HepG2 (cell line): ENCODE data around the gene GMEB2. TPM values are rescaled to one million over a fixed set of nuclear protein-coding genes. Genes with fewer than 3 reads are reported as not detected.

ENCODE experiments used
- ATAC-seq: fragments of 200-7000 bp; cut with Tn5 transposase; 3 replicates; pipeline ENCODE4 v1.9.1; 2020; ENCODE audit warnings: mild to moderate bottlenecking, moderate library complexity
- BruUV-seq: library from RNA; stranded (reverse); fragments of 400-500 nt; replicated peaks from 2 replicates; lab custom pipeline; 2021; lab: Mats Ljungman, UMichigan
- CTCF ChIA-PET: fragments of 300-600 bp; formaldehyde crosslinking; extraction: SDS; loops from one replicate; lab custom pipeline; 2021; ENCODE audit warnings: low total read pairs, inconsistent platforms, low intra/inter-chr PET ratio; lab: Yijun Ruan, JAX
- POLR2A ChIA-PET: fragments of 350-600 bp; sonication (Branson Sonifier 250); formaldehyde crosslinking; loops from one replicate; lab custom pipeline; 2020; ENCODE audit warnings: antibody characterized with exemption, inconsistent platforms; lab: Yijun Ruan, JAX
- DNase-seq: peaks from one replicate; pipeline ENCODE4 v3.0.0-alpha.2; 2015; ENCODE audit warnings: low spot score
- FAIRE-seq: peaks from 3 replicates; lab custom pipeline; 2011; peaks lifted over from hg19 to GRCh38; lab: Jason Lieb, UNC
- H2AFZ ChIP-seq: one replicate; pipeline ENCODE4 v1.6.1; 2011; ENCODE audit warnings: low read length, inconsistent platforms
- H3K27ac ChIP-seq: fragments of 300-600 bp; 3 replicates; pipeline ENCODE4 v1.8.0; 2011; ENCODE audit warnings: mixed run types, mild to moderate bottlenecking, mixed read lengths, low read length, inconsistent platforms; ENCODE audit not compliant: insufficient read depth; ENCODE audit errors: extremely low read length
- H3K27me3 ChIP-seq, 2 experiments: fragments of 200-600 bp in 1 of 2; 2 replicates in 1 of 2; 3 replicates in 1 of 2; pipeline versions ENCODE4 v1.6.0 to v1.8.0; 2011; ENCODE audit warnings: low read length in 2 of 2, mild to moderate bottlenecking in 2 of 2, moderate library complexity in 2 of 2, inconsistent platforms in 1 of 2; ENCODE audit not compliant: insufficient read depth in 2 of 2, control insufficient read depth in 1 of 2
- H3K36me3 ChIP-seq, 2 experiments: fragments of 200-600 bp in 1 of 2; replicated peaks in 1 of 2; 2 replicates in 1 of 2; 3 replicates in 1 of 2; pipeline versions ENCODE4 v1.5.1 to v1.8.0; 2011; ENCODE audit warnings: low read length in 2 of 2, inconsistent platforms in 1 of 2; ENCODE audit not compliant: insufficient read depth in 2 of 2, control insufficient read depth in 1 of 2
- H3K4me1 ChIP-seq: 2 replicates; pipeline ENCODE4 v1.5.1; 2012; ENCODE audit warnings: low read length, inconsistent platforms; ENCODE audit not compliant: insufficient read depth
- H3K4me2 ChIP-seq: 2 replicates; pipeline ENCODE4 v1.6.0; 2011; ENCODE audit warnings: low read depth, low read length, inconsistent platforms
- H3K4me3 ChIP-seq, 3 experiments: fragments of 200-600 bp in 1 of 3; sonication (generic), shearing (Covaris generic) in 1 of 3; replicated peaks in 1 of 3; 2 replicates each; pipeline ENCODE4 v1.5.1; 2011 to 2016; ENCODE audit warnings: low read length in 3 of 3, inconsistent platforms in 2 of 3, low read depth in 2 of 3, mild to moderate bottlenecking in 2 of 3, control low read depth in 1 of 3, mixed read lengths in 1 of 3; ENCODE audit not compliant: insufficient read depth in 1 of 3
- H3K79me2 ChIP-seq: one replicate; pipeline ENCODE4 v1.6.1; 2011; ENCODE audit warnings: low read length, inconsistent platforms; ENCODE audit not compliant: insufficient read depth
- H3K9ac ChIP-seq: 2 replicates; pipeline ENCODE4 v1.6.0; 2011; ENCODE audit warnings: mild to moderate bottlenecking, low read depth, low read length, inconsistent platforms; ENCODE audit not compliant: insufficient read depth
- H3K9me3 ChIP-seq: 2 replicates; pipeline ENCODE4 v1.5.1; 2012; ENCODE audit warnings: mild to moderate bottlenecking, low read length
- H4K20me1 ChIP-seq: 2 replicates; pipeline ENCODE4 v1.6.0; 2011; ENCODE audit warnings: inconsistent platforms, mild to moderate bottlenecking, low read length, moderate library complexity; ENCODE audit not compliant: insufficient read depth
- ELK4 ChIP-seq: sonication (generic); formaldehyde crosslinking; IDR thresholded peaks from 2 replicates; pipeline ENCODE4 v1.9.0; 2021; ENCODE audit warnings: missing genetic modification reagents, borderline replicate concordance
- HDAC2 ChIP-seq: sonication (generic); formaldehyde crosslinking; IDR thresholded peaks from 2 replicates; pipeline ENCODE4 v1.4.0; 2020; ENCODE audit warnings: missing genetic modification reagents
- HNRNPUL1 ChIP-seq: fragments of 200-400 bp; formaldehyde crosslinking; IDR thresholded peaks from 2 replicates; pipeline ENCODE4 v1.6.1; 2017; ENCODE audit warnings: low read depth, mild to moderate bottlenecking, low read length, moderate library complexity
- MED8 ChIP-seq: sonication (generic); formaldehyde crosslinking; IDR thresholded peaks from 2 replicates; pipeline ENCODE4 v1.8.1; 2023; ENCODE audit warnings: mild to moderate bottlenecking, missing genetic modification reagents; ENCODE audit not compliant: insufficient replicate concordance
- NR1H2 ChIP-seq: sonication (generic); formaldehyde crosslinking; IDR thresholded peaks from 2 replicates; pipeline ENCODE4 v1.8.1; 2022; ENCODE audit warnings: low read depth, missing genetic modification reagents, borderline replicate concordance
- NR2F2 ChIP-seq: IDR thresholded peaks from 2 replicates; pipeline ENCODE4 v1.6.1; 2012; ENCODE audit warnings: low read depth, inconsistent platforms, borderline replicate concordance
- PRMT3 ChIP-seq: sonication (generic); formaldehyde crosslinking; IDR thresholded peaks from 2 replicates; pipeline ENCODE4 v1.8.1; 2022; ENCODE audit warnings: low read depth, mild to moderate bottlenecking, moderate library complexity, missing genetic modification reagents, borderline replicate concordance
- SNAI1 ChIP-seq: sonication (generic); formaldehyde crosslinking; IDR thresholded peaks from 2 replicates; pipeline ENCODE4 v1.5.0; 2020; ENCODE audit warnings: mild to moderate bottlenecking, missing genetic modification reagents, borderline replicate concordance
- THAP9 ChIP-seq: sonication (generic); formaldehyde crosslinking; IDR thresholded peaks from 2 replicates; pipeline ENCODE4; 2020; ENCODE audit warnings: missing genetic modification reagents, mild to moderate bottlenecking, borderline replicate concordance
- TOPORS ChIP-seq: sonication (generic); formaldehyde crosslinking; IDR thresholded peaks from 2 replicates; pipeline ENCODE4 v1.8.0; 2023; ENCODE audit warnings: mild to moderate bottlenecking, missing genetic modification reagents
- ZNF232 ChIP-seq: sonication (generic); formaldehyde crosslinking; IDR thresholded peaks from 2 replicates; pipeline ENCODE4 v1.4.0; 2020; ENCODE audit warnings: missing genetic modification reagents, borderline replicate concordance
- ZNF451 ChIP-seq: sonication (generic); formaldehyde crosslinking; IDR thresholded peaks from 2 replicates; pipeline ENCODE4 v1.5.0; 2020; ENCODE audit warnings: mild to moderate bottlenecking, missing genetic modification reagents
- ZNF530 ChIP-seq: sonication (generic); formaldehyde crosslinking; IDR thresholded peaks from 2 replicates; pipeline ENCODE4 v1.5.0; 2020; ENCODE audit warnings: low read depth, mild to moderate bottlenecking, missing genetic modification reagents
- ZNF552 ChIP-seq: sonication (generic); formaldehyde crosslinking; IDR thresholded peaks from 2 replicates; pipeline ENCODE4 v1.9.0; 2022; ENCODE audit warnings: missing genetic modification reagents, mild to moderate bottlenecking, borderline replicate concordance
- ZNF598 ChIP-seq: sonication (generic); formaldehyde crosslinking; IDR thresholded peaks from 2 replicates; pipeline ENCODE4 v1.5.1; 2020; ENCODE audit warnings: mild to moderate bottlenecking, missing genetic modification reagents, borderline replicate concordance
- ZNF644 ChIP-seq: IDR thresholded peaks from 2 replicates; pipeline ENCODE4 v1.6.1; 2016; ENCODE audit warnings: low read depth
- ZNF652 ChIP-seq: IDR thresholded peaks from 2 replicates; pipeline ENCODE4 v1.6.1; 2016; ENCODE audit warnings: low read depth, borderline replicate concordance
- ZNF740 ChIP-seq: sonication (generic); formaldehyde crosslinking; IDR thresholded peaks from 2 replicates; pipeline ENCODE4 v1.4.0; 2020; ENCODE audit warnings: missing genetic modification reagents
- ZNF75D ChIP-seq: sonication (generic); formaldehyde crosslinking; IDR thresholded peaks from 2 replicates; pipeline ENCODE4 v1.8.1; 2023; ENCODE audit warnings: missing genetic modification reagents, mild to moderate bottlenecking, borderline replicate concordance
- WGBS: methylation state at CpG from one replicate; pipeline ENCODE4 v1.1.6; 2017; ENCODE audit warnings: low lambda C conversion rate; 5-methylcytosine and 5-hydroxymethylcytosine counted together
- in situ Hi-C: cut with HindIII; loops from 2 replicates; pipeline ENCODE4 v1.10.0; 2017; ENCODE audit warnings: low pct_unique_long_range_greater_than_20kb; ENCODE audit not compliant: extremely low pct_ligation_motif_present
- intact Hi-C: fragments of 100-400 bp; cut with micrococcal nuclease; formaldehyde crosslinking; loops from one replicate; pipeline ENCODE4 v1.10.0; 2022; ENCODE audit not compliant: unreplicated experiment
- polyA plus RNA-seq, 8 experiments: library from polyadenylated mRNA; depleted of rRNA in 3 of 8; stranded (reverse) in 7 of 8; unstranded in 1 of 8; fragments of >200 nt; fragmentation: Illumina TruSeq in 4 of 8; extraction: Trizol in 4 of 8; gene quantifications; 2 replicates each; pipeline versions ENCODE4 v1.2.1 to v1.2.3, GENCODE V29; 2011 to 2016; ENCODE audit warnings: low read depth in 4 of 8, missing spikeins in 1 of 8, mixed read lengths in 1 of 8; ENCODE audit not compliant: insufficient read depth in 1 of 8
- total RNA-seq, 5 experiments: library from RNA; depleted of rRNA; stranded (reverse); fragments of >200 nt; fragmentation: Illumina TruSeq; extraction: Trizol; gene quantifications; 2 replicates each; pipeline ENCODE4 v1.2.3, GENCODE V29; 2016; ENCODE audit warnings: low read depth in 1 of 5

GMEB2 gene
- total and polyA plus RNA-seq, 2 of the 13 experiments (the other 11 are each of a cell fraction or from before 2014, with no cell fraction given), result 10.6 to 12.4 TPM

- peaks cover 3% of the 10 kb centered on the region; the same call in 1 of the 2 replicates for H4K20me1 ChIP-seq
- in situ Hi-C loops, result no loop called here
- no peaks in the 10 kb centered on the region for H3K27me3 ChIP-seq
- no peaks in the 10 kb centered on the region for H3K9me3 ChIP-seq
- no peak for FAIRE-seq
- ChIA-PET CTCF (no interaction called here), POLR2A (interaction anchor here (0.8 to 4.3 kb wide), 7 partner anchors 10 to 410 kb away, joined by 3 to 58 read pairs (median 5); partner anchors contain the start of genes GMEB2 and TCEA2)
- H3K9ac ChIP-seq, result peak overlapping the region; percentile 64
- H3K36me3 ChIP-seq, result peaks cover 3 to 4% of the 10 kb centered on the region in 2 experiments; a peak in 4 of 5 replicates
- intact Hi-C loops, result loop anchor here (10.0 kb wide), 1 partner anchor 118 kb away; the partner anchor contains the start of gene PTK6
- H2AFZ ChIP-seq, result no peak overlapping the region
- DNase-seq, result peak; percentile 41
- peak overlapping the region; percentile 64 for H3K27ac ChIP-seq
- BruUV-seq, result no TSS peak
- peaks cover 31% of the 10 kb centered on the region for H3K4me1 ChIP-seq
- H3K4me3 ChIP-seq, result peak overlapping the region; percentile 66 to 83 (median 80)
- peaks cover 6% of the 10 kb centered on the region for H3K79me2 ChIP-seq
- peak; percentile 48 for ATAC-seq
- peak overlapping the region; percentile 80 for H3K4me2 ChIP-seq
- WGBS, result 12% methylated on average over 37 of the region's 91 CpGs
- TF ChIP-seq ZNF740 (CRISPR knock-in tag) (peak; percentile 10; the same call in 1 of the 2 replicates), THAP9 (CRISPR knock-in tag) (no peak; the same call in 1 of the 2 replicates), ZNF652 (CRISPR knock-in tag) (no peak), NR1H2 (CRISPR knock-in tag) (peak; percentile 61; the same call in 1 of the 2 replicates), ZNF451 (CRISPR knock-in tag) (peak; percentile 62; the same call in 1 of the 2 replicates), HDAC2 (CRISPR knock-in tag) (no peak), ELK4 (CRISPR knock-in tag) (no peak), ZNF644 (CRISPR knock-in tag) (no peak), NR2F2 (peak; percentile 41; the same call in 1 of the 2 replicates), ZNF75D (CRISPR knock-in tag) (no peak), ZNF232 (CRISPR knock-in tag) (peak; percentile 51; the same call in 1 of the 2 replicates), MED8 (CRISPR knock-in tag) (peak; percentile 73), ZNF552 (CRISPR knock-in tag) (no peak; the same call in 1 of the 2 replicates), ZNF530 (CRISPR knock-in tag) (no peak), SNAI1 (CRISPR knock-in tag) (peak; percentile 61; the same call in 1 of the 2 replicates), PRMT3 (CRISPR knock-in tag) (no peak; the same call in 1 of the 2 replicates), ZNF598 (CRISPR knock-in tag) (0 out of 2 replicates have a peak, but pooled peaks have one; percentile 39), HNRNPUL1 (no peak), TOPORS (CRISPR knock-in tag) (0 out of 2 replicates have a peak, but pooled peaks have one; percentile 2)
These were observed 25.5 kb upstream of the GMEB2 start for GRCh38 chr20:63652192-63652980.
